NCI-H774 (cell line): Measurements from ENCODE around the gene FAM174B.

Experiments used
- DNase-seq: peaks from one replicate; lab custom pipeline; 2025; lab: John Stamatoyannopoulos, UW

Gene FAM174B

DNA sequence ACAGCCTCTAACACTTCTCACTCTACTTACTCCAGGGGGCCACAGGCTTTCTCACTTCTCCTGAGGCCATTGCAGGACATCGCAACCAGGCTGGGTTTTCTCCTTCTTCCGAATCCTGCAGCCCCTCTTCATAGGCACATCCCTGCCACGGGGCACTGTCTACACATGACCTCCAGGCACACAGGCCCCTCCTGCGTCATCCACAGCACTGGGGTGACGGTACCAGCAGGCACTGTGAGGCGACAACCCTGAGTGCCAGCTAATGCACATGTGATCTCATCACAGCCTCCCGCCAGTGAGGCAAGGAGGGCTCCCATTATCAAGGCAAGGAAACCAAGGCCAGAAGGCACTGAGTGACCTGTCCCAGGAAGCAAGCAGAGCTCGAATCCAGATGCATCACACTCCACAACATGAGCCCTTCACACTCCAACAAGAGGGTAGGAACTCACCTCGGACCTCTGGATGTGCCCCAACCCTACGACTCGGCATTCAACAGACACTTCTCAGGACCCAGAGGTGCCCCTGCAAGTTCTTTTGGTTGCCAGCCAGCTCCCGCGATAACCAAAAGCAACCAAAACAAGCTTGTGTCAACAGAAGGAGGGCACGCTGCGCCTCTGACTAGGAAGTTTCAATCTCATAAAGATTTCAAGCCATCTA, 16.7 kb downstream of the FAM174B start:
- DNase-seq = peak; percentile 50

- peak; percentile 83 for DNase-seq
Measured at GRCh38 chr15:92638291-92638708, 17.3 kb downstream of the FAM174B start.

DNA sequence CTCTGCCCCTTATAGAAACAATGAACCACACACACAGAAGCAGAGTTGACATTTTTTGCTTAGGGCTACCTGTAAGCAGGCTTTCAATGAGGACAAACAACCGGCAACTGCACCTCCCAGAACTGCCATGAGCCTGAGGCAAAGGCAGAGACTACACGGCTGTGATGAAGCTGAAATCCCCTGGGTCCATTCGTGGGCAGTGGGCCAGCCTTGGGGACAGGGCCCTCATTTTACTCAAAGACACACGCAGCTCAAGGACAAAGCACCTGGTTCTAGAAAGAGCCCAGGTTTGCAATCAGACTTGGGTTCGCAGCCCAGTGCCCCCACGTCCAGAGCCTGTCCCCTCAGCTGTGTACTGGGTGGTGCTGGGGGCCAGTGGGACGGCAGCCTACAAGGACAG, 17.9 kb downstream of the FAM174B start:
- DNase-seq = no peak

DNA sequence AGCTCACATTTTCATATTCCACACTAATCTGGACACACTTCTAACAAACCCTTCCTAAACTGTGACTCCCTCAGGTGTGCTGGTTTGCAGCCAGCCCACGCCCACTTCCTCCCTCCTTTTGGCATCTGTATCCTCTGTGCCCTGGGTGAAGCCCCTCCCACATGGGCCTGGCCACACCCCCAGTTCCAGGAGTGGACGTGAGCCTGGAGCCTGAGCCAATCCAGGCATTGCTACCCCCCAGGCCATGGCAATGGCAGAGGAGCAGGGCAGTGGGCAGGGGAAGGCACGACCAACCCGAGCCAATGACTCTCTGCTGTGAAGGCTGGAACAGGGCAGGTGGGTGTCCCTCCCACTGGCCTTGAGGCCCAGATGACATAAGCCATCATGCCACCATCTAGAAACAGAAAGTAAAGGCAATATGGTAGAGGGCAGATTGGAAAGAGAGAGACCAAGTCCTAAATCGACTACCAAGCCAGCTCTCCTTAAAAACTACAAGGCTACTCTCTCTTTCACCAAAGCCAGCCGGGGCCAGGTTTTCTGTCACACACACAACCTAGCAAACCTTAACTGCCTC, 18.6 kb downstream of the FAM174B start:
- peak; percentile 83 for DNase-seq

- no peak for DNase-seq
Measured at GRCh38 chr15:92636401-92636907, 19.1 kb downstream of the FAM174B start.

GRCh38 chr15:92634671-92635201, 20.8 kb downstream of the FAM174B start:
- DNase-seq = no peak

DNA sequence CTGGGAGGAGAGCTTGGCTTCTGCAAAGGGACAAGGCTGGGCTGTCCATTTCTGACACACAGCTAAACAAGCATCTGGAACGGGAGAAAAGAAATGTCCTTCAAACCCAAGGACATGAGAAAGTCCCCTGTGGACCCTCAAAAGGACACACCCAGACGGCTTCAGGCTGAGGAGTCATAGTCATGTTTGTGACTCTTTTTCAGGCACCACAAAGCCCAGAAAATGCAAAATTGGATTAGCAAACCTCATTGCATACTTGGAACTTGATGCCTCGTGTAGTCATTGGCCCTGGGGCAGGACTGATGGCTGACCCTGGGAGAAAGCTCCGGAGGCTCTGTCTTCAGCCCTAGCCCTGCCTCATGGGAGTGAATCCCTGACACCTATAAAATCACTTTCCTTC, 21.5 kb downstream of the FAM174B start:
- DNase-seq = no peak

DNA sequence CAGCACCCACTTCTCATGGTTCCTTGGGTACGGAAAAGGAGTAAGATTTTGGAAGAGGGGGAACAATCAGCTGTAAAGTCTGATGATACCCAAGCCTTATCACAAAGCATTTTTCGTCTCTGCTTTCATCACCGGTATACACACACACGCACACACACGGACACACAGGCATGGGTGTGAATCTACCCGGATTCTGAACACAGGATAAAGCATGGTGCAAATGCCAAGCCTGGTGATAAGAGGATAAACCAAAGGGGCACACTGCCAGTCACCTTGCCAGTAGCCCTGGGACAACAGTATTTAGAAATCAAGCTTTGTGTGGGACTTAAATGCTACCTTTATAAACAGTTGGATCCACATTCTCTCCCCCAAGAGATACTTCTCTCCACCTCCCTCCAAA, 22.2 kb downstream of the FAM174B start:
- no peak for DNase-seq

DNA sequence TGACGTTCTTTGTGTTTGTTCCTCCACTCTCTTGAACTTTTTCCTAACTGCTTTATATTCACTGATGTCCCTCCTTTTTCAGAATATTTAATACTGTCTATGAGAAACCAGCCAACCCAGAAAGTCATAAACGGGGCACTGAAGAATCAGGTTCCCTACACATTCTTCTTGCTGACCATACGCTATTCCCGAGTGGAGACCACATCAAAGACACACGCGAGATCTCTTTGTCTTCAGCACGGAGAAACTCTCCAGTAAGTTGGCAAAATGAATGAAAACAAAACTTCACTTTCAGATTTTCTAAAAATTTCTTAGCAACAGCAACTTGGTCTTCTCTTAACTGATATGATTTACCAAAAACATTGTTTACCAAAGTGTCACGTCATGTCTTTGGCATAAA, 22.6 kb downstream of the FAM174B start:
- DNase-seq = no peak

DNA sequence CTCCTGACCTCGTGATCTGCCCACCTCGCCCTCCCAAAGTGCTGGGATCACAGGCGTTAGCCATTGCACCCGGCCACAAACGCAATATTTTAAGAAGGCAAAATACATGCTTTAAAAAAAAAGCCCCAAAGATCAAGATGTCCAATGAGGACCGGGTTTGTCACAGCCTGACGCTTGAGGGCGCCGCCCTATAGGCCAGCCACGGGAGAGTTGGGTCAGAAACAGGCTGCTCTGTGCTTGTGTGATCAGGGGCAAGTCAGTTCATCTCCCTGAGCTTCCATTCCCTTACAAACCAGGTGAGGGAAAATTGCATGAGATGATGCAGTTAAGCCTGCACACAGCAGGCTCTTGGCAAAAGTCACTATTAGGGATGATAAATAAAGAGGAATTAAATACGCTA, 23.9 kb downstream of the FAM174B start:
- DNase-seq = no peak

- DNase-seq = no peak
Measured at GRCh38 chr15:92629975-92630626, 25.5 kb downstream of the FAM174B start.

DNA sequence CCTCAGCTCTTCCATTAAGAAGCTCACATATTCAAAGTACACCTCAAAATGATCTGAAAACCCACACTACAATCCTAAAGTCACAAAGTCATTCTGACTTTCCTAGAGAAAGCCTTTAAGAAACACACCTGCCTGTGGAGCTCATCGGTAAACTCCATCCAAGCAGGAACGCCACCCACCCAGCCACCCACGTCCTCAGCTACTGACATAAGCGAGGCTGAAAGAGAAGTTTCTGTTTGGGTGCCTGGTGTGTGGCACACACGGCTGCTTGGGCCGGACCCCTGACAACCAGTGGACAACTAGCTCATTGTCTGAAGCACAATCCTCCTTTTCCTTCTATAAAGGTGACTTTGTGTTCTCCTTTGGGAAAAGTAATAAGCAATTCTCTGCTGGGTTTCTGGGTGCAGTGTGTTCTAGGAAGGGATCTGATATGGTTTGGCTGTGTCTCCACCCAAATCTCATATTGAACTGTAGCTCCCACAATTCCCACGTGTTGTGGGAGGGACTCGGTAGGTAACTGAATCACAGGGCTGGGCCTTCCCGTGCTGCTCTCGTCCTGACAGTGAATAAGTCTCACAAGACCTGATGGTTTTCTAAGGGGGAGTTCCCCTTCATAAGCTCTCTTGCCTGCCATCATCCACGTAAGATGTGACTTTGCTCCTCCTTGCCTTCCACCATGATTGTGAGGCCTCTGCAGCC, 26.1 kb downstream of the FAM174B start:
- no peak for DNase-seq

DNA sequence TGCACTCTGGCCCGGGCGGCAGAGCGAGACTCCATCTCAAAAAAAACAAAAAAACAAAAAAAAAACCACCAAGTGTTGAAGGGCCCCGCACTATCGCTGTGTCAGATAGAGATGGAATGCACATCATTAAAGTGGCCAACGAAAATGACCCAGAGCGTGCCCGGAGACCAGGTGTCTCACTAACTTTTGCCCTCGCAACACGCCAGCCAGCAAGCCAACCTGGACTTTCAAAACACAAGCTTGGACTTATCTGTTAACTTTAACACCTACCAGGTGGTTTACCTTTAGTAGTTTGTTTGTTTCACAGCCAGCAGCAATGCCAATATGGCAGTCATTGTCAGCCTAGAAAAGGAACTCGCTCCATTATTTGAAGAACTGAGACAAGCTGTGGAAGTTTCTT, 28.6 kb downstream of the FAM174B start:
- DNase-seq = no peak

- DNase-seq = no peak
Measured at GRCh38 chr15:92625251-92625980, 30.2 kb downstream of the FAM174B start.

DNA sequence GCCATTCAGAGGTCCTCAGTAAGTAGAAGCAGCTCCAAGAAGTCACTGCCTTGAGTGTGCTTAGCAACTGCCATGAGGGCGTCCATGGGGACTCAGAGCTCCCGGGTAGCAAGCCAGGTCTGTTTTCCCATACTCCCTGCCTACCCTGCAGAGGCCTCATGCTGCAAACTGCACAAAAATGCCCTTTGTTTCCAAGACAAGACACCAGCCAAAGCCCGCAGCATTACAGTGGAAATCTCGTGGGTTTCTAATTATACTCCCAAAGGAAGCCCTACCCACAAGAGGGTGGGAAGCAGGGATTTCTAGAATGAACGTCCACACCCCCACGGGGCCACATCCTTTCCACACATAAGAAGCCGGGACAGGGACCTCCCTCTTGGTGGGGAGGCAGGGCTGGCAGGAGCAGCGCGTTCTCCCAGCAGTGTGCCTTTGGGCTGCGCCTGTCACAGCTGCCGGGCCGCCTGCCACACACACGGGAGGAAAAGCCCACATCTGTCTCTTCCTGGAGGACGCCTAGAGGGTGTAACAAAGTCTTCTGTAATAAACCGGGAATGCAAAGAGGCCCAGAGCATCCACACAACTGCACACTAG, 31.1 kb downstream of the FAM174B start:
- no peak for DNase-seq

GRCh38 chr15:92623435-92623834, 32.1 kb downstream of the FAM174B start:
- DNase-seq = peak; percentile 51

GRCh38 chr15:92621972-92622533, 33.5 kb downstream of the FAM174B start:
- no peak for DNase-seq

- no peak for DNase-seq
Measured at GRCh38 chr15:92620991-92621390, 34.6 kb downstream of the FAM174B start.

- no peak for DNase-seq
Measured at GRCh38 chr15:92619145-92620101, 36.2 kb downstream of the FAM174B start.
